ENCODE data around the gene PIK3C2G.
"Not testable (repeated sequence)": the region's sequence is repeated elsewhere in the genome, so short reads cannot be mapped to it uniquely, and the experiment has no call there.

The PIK3C2G gene

GRCh38 chr12:18261273-18261672, at the start of gene PIK3C2G:
TSS of gene PIK3C2G (plus strand) at chr12:18261518. CDS start at chr12:18282082, 20,564 bp downstream.
- FAIRE-seq: no peak
- no peak for DNase-seq (ENCODE audit: extremely low spot score, insufficient read length, low read depth)

GRCh38 chr12:18217966-18218365, 43.4 kb upstream of the PIK3C2G start:
- FAIRE-seq: no peak

DNA sequence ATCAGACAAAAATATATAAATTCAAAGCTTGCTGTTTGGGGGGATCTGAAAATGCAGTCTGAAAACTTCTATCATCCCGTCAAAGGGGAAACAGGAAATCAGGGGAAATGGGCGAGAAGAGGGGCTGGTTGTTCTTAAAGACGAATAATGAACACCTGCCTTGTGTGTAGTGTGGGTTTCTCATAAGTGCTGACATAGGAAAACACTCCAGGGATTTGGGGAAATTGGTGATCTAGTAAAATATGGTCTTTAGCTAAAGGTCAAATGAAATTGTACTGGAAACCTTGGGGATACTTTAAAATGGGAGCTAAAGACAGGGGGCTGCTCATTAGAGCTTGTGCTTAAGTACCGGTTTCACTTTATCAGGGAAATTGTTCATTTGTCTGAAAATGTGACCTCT, 39.6 kb upstream of the PIK3C2G start:
- FAIRE-seq: no peak
- DNase-seq (ENCODE audit: extremely low spot score, insufficient read length, low read depth): no peak

More at GRCh38 chr12:18217966-18218365, 43.4 kb upstream of the PIK3C2G start:
- no peak for DNase-seq (ENCODE audit: extremely low spot score, insufficient read length, low read depth)

DNA sequence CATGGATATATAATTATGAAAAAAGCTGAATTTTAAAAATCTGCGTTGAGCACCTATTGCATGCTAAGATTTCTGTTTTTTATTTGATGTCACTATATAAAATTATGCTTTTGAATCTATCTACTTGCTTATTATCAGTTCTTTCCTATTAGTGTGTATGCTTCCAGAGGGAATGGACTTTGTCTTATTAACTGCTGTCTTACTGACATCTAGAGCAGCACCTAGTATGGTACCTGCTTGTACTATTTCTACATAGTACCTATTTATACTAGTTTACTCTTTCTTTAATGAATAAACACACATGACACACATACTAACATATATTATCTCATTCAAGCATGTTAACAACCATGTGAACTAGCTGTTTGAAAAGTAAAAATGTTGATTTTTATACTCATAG, 38.6 kb upstream of the PIK3C2G start:
- DNase-seq (ENCODE audit: extremely low spot score, insufficient read length, low read depth): no peak
- no peak for FAIRE-seq

DNA sequence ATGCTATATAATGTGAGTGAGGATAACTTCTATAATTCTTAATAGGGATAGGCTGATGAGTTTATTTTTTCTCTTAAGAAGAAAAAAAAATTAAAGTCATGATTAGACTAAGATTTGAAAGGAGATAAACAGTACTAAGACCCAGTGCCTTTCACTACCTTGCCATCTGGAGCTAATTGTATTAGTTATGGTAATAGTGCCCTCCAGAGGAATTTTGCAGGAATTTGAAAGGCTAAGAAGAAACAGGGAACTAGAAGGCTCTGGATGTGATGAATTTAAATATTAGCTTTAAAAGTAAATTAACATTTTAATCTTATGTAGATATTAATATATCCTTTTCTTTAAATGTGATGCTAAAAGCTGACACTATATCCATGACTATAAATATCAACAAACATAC, 36.6 kb upstream of the PIK3C2G start:
- FAIRE-seq: no peak
- DNase-seq (ENCODE audit: extremely low spot score, insufficient read length, low read depth): no peak

DNA sequence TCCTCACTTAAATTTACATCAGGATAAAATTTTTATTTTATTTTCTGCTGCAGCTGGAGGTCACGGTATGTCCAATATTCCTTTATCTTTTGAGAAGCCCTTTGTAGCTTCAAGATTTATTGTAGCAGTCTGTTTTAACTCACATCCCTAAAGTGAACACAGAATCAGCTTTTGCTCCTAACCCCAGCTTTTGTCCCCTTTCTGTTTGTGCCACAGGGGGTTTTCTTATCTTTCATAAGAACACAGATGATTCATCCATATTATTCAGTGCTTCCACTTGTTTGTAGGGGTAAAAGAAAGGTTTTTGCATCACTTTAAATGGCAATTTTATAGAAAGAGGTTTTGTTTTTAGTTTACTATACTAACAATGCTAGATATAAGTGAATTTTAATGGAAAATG, 21.8 kb upstream of the PIK3C2G start:
- no peak for FAIRE-seq

DNA sequence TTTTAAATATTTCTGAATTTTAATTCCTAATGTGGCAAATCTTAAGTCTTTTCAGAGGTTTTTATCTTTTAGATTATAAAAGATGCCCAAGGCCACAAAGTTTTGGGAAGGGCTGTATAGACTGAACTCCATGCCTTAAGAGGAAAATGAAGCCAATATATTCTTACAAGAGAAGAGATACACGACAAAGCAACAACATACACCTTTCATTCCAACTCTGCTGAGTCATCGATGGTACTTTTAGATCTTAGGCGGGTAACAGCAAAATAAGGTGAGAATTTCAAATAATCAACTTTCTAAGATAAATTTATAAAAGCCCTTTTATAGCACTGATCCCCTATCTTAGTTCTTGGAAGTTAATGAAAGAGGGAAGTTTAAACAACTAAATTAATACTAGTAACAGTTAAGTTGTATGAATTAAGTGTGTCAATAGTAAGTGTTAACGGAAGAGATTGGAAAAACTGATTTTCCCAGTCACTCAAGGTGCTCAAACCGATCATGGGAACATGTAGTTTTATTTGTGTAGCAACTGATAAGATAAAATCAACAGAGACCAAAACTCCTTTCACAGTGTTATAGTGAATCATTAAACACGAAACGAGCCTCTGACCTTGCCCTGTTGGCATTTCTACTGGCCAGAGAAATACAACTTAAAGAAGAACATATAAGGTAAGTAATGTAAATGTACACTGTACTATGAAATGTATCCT, 18.8 kb upstream of the PIK3C2G start:
- DNase-seq (ENCODE audit: extremely low spot score, insufficient read length, low read depth): no peak
- FAIRE-seq: no peak

More for the DNA sequence above, 21.8 kb upstream of the PIK3C2G start:
- no peak for DNase-seq (ENCODE audit: extremely low spot score, insufficient read length, low read depth)

DNA sequence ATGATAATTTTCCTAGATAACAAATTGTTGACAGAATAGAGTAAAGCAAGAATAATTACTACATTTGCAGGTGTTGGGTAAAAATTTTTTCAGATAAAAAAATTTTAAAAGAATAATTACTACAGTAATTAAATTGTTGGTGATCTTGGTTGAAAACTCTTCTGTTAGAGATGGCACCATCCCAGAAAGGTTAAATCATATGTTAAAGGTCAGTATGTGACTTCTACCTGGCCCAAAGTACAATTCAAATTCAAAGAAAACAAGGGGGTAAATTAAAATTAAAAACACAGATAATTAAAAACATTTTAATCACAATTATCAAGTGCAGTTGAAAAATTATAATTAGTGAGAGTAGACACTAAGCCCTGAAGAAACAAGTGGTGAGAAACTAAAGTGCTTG, 18.1 kb upstream of the PIK3C2G start:
- no peak for DNase-seq (ENCODE audit: extremely low spot score, insufficient read length, low read depth)
- FAIRE-seq: no peak

GRCh38 chr12:18246066-18246465, 15.3 kb upstream of the PIK3C2G start:
- FAIRE-seq (no peak), DNase-seq (ENCODE audit: extremely low spot score, insufficient read length, low read depth) (no peak)

- peak; percentile 1 for DNase-seq (ENCODE audit: extremely low spot score, insufficient read length, low read depth)
- FAIRE-seq: no peak
These were observed 10.9 kb upstream of the PIK3C2G start for GRCh38 chr12:18250313-18250916.

GRCh38 chr12:18254081-18254480, 7.2 kb upstream of the PIK3C2G start:
- no peak for FAIRE-seq
- no peak for DNase-seq (ENCODE audit: extremely low spot score, insufficient read length, low read depth)

DNA sequence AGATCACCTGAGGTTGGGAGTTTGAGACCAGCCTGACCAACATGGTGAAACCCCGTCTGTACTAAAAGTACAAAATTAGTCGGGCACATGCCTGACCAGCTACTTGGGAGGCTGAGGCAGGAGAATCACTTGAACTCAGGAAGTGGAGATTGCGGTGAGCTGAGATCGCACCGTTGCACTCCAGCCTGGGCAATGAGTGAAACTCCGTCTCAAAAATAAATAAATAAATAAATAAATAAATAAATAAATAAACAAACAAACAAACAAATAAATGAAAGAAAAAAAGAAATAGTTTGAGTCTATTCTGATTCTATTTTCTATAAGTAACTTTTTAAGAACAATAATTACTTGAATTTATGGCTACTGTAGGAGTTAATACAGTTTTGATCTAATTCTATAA, 6.3 kb upstream of the PIK3C2G start:
- FAIRE-seq; DNase-seq (ENCODE audit: extremely low spot score, insufficient read length, low read depth): not testable (repeated sequence)

DNA sequence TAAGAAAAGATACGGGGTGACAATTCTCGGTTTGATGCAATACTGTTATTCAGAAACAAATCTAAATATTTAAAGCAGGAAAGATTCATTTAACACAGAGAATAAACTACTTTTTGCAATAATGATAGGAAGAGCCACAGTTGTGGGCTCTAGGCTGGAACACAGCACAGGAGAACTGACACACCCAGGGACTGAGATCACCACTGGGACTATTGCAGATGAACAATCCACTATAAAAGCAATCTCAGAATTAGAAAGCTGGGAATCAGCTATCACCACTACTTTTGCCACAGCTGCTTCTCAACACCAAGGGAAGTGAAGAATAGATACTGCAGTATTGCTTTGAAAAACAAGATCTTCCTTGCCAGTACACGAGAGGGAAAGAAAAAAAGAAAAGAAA, 4.1 kb upstream of the PIK3C2G start:
- DNase-seq (ENCODE audit: extremely low spot score, insufficient read length, low read depth) (no peak), FAIRE-seq (no peak)

- no peak for DNase-seq (ENCODE audit: extremely low spot score, insufficient read length, low read depth)
- no peak for FAIRE-seq
These were observed 2.4 kb upstream of the PIK3C2G start for GRCh38 chr12:18258929-18259328.

DNA sequence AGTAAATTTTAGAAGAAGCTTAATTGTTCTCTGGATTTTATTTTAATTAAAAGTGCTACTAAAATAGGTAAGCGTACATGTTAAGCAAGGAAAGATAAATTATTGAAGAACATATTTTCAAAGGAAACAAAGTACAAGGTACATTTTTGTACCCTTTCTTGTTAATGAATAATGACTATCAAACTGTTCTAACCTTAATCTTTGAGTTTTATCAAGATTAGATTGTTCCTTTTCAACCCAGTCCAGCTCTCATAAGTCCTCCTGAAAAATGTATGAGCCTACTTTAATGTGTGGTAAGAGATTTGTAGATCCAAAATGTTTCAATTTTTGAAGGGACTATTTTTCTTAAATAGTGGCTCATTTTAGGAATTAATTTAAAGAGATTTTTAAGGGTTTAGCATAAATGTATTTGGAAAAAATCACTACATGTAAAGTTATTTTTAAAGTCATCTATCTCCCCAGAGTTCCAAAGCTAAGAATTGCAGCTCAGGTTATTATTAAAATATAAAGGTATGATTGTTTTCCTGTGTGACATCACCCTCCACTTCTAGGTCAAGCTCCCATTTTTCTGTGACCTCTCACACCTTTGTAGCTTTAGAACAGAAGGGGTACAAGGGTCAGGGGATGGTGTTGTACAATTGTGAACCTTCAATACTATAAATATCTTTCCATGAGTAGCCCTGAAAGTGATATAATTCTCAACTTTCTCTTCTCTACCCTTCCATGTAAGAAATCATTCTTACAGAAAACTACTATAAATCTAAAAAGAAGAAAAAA, 1.2 kb upstream of the PIK3C2G start:
- DNase-seq (ENCODE audit: extremely low spot score, insufficient read length, low read depth) (no peak), FAIRE-seq (no peak)

- FAIRE-seq: no peak
- DNase-seq (ENCODE audit: extremely low spot score, insufficient read length, low read depth): no peak
These were observed 588 bp downstream of the PIK3C2G start for GRCh38 chr12:18261906-18262305.

- FAIRE-seq: no peak
These were observed 1.2 kb downstream of the PIK3C2G start for GRCh38 chr12:18262514-18262913.

GRCh38 chr12:18264581-18265075, 3.3 kb downstream of the PIK3C2G start:
- FAIRE-seq (no peak), DNase-seq (ENCODE audit: extremely low spot score, insufficient read length, low read depth) (no peak)

More at GRCh38 chr12:18262514-18262913, 1.2 kb downstream of the PIK3C2G start:
- no peak for DNase-seq (ENCODE audit: extremely low spot score, insufficient read length, low read depth)

DNA sequence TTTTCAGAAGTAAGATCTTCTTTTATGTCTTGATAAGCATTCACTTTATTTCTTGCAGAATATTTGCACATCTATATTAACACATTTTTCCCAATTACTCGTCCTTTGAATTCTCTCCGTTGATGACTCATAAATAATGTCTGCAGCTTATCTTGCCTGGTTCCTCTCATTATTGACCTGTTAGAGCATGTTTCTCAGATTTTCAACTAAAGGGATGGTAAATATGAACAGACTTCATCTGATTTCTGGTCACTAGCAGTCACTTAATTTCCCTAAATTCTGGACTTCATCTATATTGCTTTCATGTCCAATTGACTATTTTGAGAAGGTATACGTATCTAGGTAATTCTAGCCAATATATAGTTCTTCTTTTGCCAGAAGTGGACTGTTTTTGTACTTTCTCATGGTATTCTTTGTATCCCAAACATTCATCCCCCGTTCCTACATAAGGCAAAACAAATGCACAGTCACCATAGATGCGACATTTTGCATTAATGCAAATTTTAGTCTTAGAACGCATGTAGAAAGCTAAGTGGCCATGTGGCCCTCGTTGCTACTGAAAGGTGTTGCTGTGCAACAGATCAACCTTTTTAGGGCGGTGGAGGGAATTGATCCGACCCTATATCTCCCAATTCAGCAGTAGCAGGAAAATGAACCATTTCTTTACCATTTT, 6.2 kb downstream of the PIK3C2G start:
- FAIRE-seq: no peak
- DNase-seq (ENCODE audit: extremely low spot score, insufficient read length, low read depth): no peak

DNA sequence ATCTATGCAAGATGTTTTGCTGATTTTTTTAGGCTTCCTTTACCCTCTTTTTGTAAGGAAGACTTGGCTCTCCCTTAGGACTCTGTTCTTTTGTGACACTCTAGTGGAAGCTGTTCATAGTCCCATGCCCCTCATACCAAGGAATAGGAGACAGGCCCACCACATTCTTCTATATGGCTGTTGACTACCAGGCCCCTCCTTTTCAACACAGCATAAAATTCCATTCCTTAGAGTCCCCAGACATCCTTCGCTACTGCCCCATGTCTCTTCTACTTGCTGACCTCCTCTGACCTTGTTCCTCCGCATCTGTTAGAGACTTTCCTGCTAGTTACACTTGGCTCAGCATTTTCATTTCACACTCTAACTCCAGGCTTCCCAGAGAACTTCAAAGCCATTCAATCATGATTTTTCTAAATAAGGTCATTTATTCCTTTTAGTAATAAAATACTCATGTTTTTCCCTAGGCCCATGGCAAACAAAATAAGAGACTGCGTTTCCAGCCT, 9.7 kb downstream of the PIK3C2G start:
- FAIRE-seq: no peak
- DNase-seq (ENCODE audit: extremely low spot score, insufficient read length, low read depth): no peak

Data from GM18507 (cell line).